ENCODE measurements around the gene CYP3A4. TPM values are rescaled to one million over a fixed set of nuclear protein-coding genes. Genes with fewer than 3 reads are reported as not detected.

Gene CYP3A4
- total and polyA plus RNA-seq, 9 of the 15 experiments (the other 6 are each of a cell fraction or from before 2014, with no cell fraction given) = 0.07 to 0.08 TPM; not detected in 7

DNA sequence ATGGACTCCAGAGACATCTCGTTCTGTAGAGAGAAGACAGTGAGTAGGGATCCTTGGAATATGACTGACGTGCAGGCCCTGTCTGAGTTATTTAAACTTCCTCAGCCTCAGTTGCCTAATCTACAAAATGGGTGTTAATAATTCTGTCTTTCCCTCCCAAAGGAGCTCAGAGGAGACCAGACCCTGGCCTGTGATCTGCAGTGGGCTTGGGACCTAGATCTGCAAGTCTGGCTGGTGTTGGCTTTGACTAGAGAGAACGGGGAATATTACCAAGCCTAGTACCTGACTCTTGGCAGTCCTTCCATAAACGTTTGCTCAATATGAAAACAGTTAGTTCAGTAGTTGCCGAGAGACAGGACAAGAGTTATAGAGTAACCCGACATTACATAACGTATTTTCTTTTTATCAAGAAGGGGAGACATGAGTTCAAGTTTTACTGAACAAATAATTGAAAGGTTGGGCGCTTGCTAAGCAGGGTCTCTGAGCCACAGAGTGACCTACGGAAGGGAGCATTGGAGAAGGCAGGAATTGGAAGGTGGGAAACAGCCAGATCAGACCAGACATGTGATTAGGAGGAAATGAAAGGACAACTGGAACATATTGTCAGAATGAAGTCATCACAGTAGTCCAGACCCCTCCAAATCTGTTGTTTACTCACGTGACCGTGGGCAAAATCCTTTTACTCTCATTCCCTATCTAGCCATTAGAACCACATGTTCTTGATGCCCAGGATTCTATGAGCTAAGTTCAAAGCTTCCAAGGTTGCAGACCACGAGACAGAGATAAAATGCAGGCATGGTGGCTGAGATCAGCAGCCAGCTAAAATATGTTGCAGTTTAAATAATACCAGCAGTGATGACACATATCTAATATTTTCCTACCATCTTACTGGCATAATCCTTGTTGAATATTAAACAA, 10.9 kb upstream of the CYP3A4 start (continued):
- TF ChIP-seq, protein P1, sequence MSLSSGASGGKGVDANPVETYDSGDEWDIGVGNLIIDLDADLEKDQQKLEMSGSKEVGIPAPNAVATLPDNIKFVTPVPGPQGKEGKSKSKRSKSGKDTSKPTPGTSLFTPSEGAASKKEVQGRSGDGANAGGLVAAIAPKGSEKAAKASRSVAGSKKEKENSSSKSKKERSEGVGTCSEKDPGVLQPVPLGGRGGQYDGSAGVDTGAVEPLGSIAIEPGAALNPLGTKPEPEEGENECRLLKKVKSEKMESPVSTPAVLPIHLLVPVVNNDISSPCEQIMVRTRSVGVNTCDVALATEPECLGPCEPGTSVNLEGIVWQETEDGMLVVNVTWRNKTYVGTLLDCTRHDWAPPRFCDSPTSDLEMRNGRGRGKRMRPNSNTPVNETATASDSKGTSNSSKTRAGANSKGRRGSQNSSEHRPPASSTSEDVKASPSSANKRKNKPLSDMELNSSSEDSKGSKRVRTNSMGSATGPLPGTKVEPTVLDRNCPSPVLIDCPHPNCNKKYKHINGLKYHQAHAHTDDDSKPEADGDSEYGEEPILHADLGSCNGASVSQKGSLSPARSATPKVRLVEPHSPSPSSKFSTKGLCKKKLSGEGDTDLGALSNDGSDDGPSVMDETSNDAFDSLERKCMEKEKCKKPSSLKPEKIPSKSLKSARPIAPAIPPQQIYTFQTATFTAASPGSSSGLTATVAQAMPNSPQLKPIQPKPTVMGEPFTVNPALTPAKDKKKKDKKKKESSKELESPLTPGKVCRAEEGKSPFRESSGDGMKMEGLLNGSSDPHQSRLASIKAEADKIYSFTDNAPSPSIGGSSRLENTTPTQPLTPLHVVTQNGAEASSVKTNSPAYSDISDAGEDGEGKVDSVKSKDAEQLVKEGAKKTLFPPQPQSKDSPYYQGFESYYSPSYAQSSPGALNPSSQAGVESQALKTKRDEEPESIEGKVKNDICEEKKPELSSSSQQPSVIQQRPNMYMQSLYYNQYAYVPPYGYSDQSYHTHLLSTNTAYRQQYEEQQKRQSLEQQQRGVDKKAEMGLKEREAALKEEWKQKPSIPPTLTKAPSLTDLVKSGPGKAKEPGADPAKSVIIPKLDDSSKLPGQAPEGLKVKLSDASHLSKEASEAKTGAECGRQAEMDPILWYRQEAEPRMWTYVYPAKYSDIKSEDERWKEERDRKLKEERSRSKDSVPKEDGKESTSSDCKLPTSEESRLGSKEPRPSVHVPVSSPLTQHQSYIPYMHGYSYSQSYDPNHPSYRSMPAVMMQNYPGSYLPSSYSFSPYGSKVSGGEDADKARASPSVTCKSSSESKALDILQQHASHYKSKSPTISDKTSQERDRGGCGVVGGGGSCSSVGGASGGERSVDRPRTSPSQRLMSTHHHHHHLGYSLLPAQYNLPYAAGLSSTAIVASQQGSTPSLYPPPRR (CRISPR knock-in tag; IDR thresholded peaks at IDR 0.05; ENCODE audit: borderline replicate concordance) = no peak

DNA sequence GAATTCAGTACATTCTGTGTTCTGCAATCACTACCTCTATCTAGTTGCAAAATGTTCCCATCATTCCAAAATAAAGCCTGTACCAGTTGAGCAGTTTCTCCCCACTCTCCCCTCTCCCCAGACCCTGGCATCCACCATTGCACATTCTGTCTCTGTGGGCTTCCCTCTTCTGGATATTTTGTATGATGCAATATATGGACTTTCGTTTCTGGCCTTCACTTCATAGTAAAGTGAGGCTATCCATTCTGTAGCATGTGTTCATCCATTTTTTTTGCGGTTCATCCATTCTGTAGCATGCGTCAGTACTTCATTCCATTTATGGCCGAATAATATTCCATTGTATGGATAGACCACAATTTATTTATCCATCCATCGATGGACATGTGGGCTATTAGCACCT, 9.5 kb upstream of the CYP3A4 start:
- no peaks in the 10 kb centered on the region for H3K36me3 ChIP-seq (ENCODE audit: control insufficient read depth, insufficient read depth, low read length)
- intact Hi-C loops (cut with micrococcal nuclease) (loop anchor here (5.0 kb wide), 1 partner anchor 39 kb away; no protein-coding TSS in a partner anchor), in situ Hi-C loops (cut with MboI) (no loop called here)
- H3K27me3 ChIP-seq (ENCODE audit: control insufficient read depth in 2 of 2, insufficient read depth in 2 of 2, low read length in 2 of 2) = no peaks in the 10 kb centered on the region
- H3K27ac ChIP-seq (ENCODE audit: extremely low read depth, low read depth, low read length) = no peak overlapping the region
- peaks cover 0 to 3% of the 10 kb centered on the region in 2 experiments; a peak in 2 of 5 replicates for H3K4me1 ChIP-seq (replicated peaks in 1 of 2; ENCODE audit: control insufficient read depth in 2 of 2, insufficient read depth in 2 of 2, low read length in 2 of 2)
- no peaks in the 10 kb centered on the region for H3K79me2 ChIP-seq (ENCODE audit: control insufficient read depth, insufficient read depth, low read length)
- H3K4me3 ChIP-seq = no peak overlapping the region
- ATAC-seq (0 out of 3 replicates have a peak, but pooled peaks have one; percentile 15), DNase-seq (ENCODE audit: extremely low read depth in 1 of 4, low spot score in 3 of 4) (no peak), FAIRE-seq (no peak)
- CTCF ChIA-PET (ENCODE audit: low intra/inter-chr PET ratio) = no interaction called here
- BruUV-seq (replicated peaks) = no TSS peak
- no peaks in the 10 kb centered on the region for H3K9me1 ChIP-seq (ENCODE audit: control insufficient read depth, insufficient read depth, low read length)
- H2AFZ ChIP-seq (ENCODE audit: low read depth, low read length) = no peak overlapping the region
- H3K9ac ChIP-seq (ENCODE audit: insufficient read depth in 1 of 2, low read depth in 2 of 2, low read length in 2 of 2) = no peak overlapping the region
- no peak overlapping the region for H3K4me2 ChIP-seq (ENCODE audit: insufficient read depth, low read length)
- no peaks in the 10 kb centered on the region for H3K9me3 ChIP-seq (replicated peaks; ENCODE audit: control insufficient read depth, insufficient read depth, low read depth, low read length)
- whole genome bisulfite sequencing (ENCODE audit: insufficient coverage, low coverage, missing lambda C conversion rate) = 65% methylated on average over 5 of the region's 5 CpGs
- POLR2A ChIA-PET = no interaction called here
- H4K20me1 ChIP-seq (replicated peaks; ENCODE audit: control insufficient read depth, insufficient read depth, low read length) = no peaks in the 10 kb centered on the region
- TF ChIP-seq GATAD2B (IDR thresholded peaks at IDR 0.05; ENCODE audit: borderline replicate concordance) (no peak), CEBPG (CRISPR knock-in tag; IDR thresholded peaks at IDR 0.05) (peak; percentile 73), CEBPG (tag; conservative IDR thresholded peaks at IDR 0.05 in 1 of 2, IDR thresholded peaks at IDR 0.05 in 1 of 2) (peak; percentile 84 to 90), ZNF197 (CRISPR knock-in tag; IDR thresholded peaks at IDR 0.05; ENCODE audit: low read depth) (no peak), CEBPB (tag; IDR thresholded peaks at IDR 0.05) (peak; percentile 85), PTTG1 (tag; IDR thresholded peaks at IDR 0.05; ENCODE audit: low read depth) (0 out of 2 replicates have a peak, but pooled peaks have one; percentile 28), KLF6 (CRISPR knock-in tag; IDR thresholded peaks at IDR 0.05; ENCODE audit: borderline replicate concordance) (0 out of 2 replicates have a peak, but pooled peaks have one; percentile 39), RCOR1 (IDR thresholded peaks at IDR 0.05; ENCODE audit: borderline replicate concordance in 1 of 2, low read depth in 2 of 2, low read length in 2 of 2) (no peak)
- TF ChIP-seq, protein P2, sequence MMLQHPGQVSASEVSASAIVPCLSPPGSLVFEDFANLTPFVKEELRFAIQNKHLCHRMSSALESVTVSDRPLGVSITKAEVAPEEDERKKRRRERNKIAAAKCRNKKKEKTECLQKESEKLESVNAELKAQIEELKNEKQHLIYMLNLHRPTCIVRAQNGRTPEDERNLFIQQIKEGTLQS (IDR thresholded peaks at IDR 0.05) = peak; percentile 85
- TF ChIP-seq, protein P2 (CRISPR knock-in tag; conservative IDR thresholded peaks at IDR 0.05) = no peak
- TF ChIP-seq, protein P3, sequence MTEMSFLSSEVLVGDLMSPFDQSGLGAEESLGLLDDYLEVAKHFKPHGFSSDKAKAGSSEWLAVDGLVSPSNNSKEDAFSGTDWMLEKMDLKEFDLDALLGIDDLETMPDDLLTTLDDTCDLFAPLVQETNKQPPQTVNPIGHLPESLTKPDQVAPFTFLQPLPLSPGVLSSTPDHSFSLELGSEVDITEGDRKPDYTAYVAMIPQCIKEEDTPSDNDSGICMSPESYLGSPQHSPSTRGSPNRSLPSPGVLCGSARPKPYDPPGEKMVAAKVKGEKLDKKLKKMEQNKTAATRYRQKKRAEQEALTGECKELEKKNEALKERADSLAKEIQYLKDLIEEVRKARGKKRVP (CRISPR knock-in tag; IDR thresholded peaks at IDR 0.05) = peak; percentile 86

Data from K562 (cell line).